Activated T-cell treated with anti-CD3 and anti-CD28 coated beads, Interleukin-2, amount 50 U/mL, for 4 hours (primary cell): ENCODE data around the gene PCDHB5. TPM values are rescaled to one million over a fixed set of nuclear protein-coding genes. Genes with fewer than 3 reads are reported as not detected.
"Not testable (repeated sequence)": the region's sequence is repeated elsewhere in the genome, so short reads cannot be mapped to it uniquely, and the experiment has no call there.

Experiments used
- ATAC-seq, 2 donors: fragments of 200-7000 bp; cut with Tn5 transposase; one replicate each; pipeline ENCODE4 v1.10.0; 2021
- DNase-seq: peaks from one replicate; pipeline ENCODE4 v3.0.0-alpha.2; 2020
- H3K27me3 Mint-ChIP-seq: one replicate; pipeline ENCODE4 v1.8.0; 2021; ENCODE audit warnings: low read depth, mixed read lengths
- H3K36me3 Mint-ChIP-seq: one replicate; pipeline ENCODE4 v1.8.0; 2022; ENCODE audit warnings: mixed read lengths; ENCODE audit not compliant: insufficient read depth
- H3K4me1 Mint-ChIP-seq: one replicate; pipeline ENCODE4 v1.8.0; 2021; ENCODE audit warnings: low read depth, mixed read lengths
- H3K4me3 Mint-ChIP-seq: one replicate; pipeline ENCODE4 v1.8.0; 2021; ENCODE audit warnings: mild to moderate bottlenecking, moderate library complexity, mixed read lengths
- H3K9me3 Mint-ChIP-seq: one replicate; pipeline ENCODE4 v1.8.0; 2021; ENCODE audit warnings: mixed read lengths
- total RNA-seq, 3 donors: library from RNA; stranded (reverse); gene quantifications; one replicate each; pipeline ENCODE4 v1.2.1, GENCODE V29; 2021

PCDHB5 gene
- total RNA-seq, 3 donors from 2014 or later, result 0.13 to 0.16 TPM; not detected in 1

DNA sequence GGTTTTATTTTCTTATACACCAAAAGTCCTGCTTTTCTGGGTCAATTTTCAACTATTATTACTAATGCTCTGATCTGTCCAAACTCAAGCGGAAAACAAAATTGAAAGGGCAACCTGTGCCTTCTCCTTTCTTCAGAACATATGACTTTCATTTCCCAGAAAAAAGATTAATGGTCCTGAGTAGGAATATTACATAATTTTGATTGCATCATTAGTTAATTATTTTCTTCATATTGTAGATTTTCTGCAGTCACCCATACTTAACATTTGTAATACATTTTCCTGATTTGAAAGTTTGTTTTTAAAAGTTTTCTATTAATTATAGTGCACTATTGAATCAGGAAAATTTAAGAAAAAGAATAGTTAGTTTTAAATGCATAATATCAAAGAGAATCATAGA lies 40.9 kb downstream of the PCDHB5 start:
- H3K27me3 Mint-ChIP-seq, result peaks cover 24% of the 10 kb centered on the region
- H3K4me1 Mint-ChIP-seq, result peaks cover 4% of the 10 kb centered on the region
- peaks cover 5% of the 10 kb centered on the region for H3K9me3 Mint-ChIP-seq
- DNase-seq (no peak), ATAC-seq (no peak)
- H3K36me3 Mint-ChIP-seq, result no peaks in the 10 kb centered on the region
- no peak overlapping the region for H3K4me3 Mint-ChIP-seq

DNA sequence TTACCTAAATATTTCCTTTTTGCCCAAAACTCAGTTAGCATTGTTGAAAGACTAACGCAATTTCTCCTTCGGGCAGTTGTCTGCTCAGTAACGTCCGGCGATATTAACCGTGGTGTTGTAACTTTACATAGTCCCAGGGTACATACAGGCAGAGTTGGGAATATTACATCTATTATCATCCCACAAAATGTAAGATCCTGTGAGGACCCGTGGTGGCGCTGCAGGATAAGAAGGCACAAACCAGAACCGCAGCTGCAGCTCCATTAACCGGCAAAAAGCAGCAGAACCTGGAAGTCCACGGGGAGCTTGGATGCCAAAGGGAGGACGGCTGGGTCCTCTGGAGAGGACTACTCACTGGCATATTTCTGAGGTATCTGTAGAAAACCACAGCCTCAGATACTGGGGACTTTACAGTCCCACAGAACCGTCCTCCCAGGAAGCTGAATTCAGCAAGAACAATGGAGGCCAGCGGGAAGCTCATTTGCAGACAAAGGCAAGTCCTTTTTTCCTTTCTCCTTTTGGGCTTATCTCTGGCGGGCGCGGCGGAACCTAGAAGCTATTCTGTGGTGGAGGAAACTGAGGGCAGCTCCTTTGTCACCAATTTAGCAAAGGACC lies 42.7 kb downstream of the PCDHB5 start, which contains the start of gene PCDHB8:
Gene PCDHB8, plus strand, starts transcription at position 214 of the 615 bp plus-strand sequence. Its CDS starts 245 bp downstream, at position 459.
- H3K4me3 Mint-ChIP-seq, H3K36me3 Mint-ChIP-seq, DNase-seq, H3K9me3 Mint-ChIP-seq, H3K4me1 Mint-ChIP-seq, ATAC-seq: not testable (repeated sequence)
- peaks cover 32% of the 10 kb centered on the region for H3K27me3 Mint-ChIP-seq

DNA sequence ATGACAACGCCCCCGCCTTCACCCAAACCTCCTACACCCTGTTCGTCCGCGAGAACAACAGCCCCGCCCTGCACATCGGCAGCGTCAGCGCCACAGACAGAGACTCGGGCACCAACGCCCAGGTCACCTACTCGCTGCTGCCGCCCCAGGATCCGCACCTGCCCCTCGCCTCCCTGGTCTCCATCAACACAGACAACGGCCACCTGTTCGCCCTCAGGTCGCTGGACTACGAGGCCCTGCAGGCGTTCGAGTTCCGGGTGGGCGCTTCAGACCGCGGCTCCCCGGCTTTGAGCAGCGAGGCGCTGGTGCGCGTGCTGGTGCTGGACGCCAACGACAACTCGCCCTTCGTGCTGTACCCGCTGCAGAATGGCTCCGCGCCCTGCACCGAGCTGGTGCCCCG lies 44.4 kb downstream of the PCDHB5 start:
- peaks cover 31% of the 10 kb centered on the region for H3K27me3 Mint-ChIP-seq

DNA sequence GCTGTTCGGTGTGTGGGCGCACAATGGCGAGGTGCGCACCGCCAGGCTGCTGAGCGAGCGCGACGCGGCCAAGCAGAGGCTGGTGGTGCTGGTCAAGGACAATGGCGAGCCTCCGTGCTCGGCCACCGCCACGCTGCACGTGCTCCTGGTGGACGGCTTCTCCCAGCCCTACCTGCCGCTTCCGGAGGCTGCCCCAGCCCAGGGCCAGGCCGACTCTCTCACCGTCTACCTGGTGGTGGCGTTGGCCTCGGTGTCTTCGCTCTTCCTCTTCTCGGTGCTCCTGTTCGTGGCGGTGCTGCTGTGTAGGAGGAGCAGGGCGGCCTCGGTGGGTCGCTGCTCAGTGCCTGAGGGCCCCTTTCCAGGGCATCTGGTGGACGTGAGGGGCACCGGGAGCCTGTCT lies 44.9 kb downstream of the PCDHB5 start:
- not testable (repeated sequence) for ATAC-seq

More for the DNA sequence above, 44.4 kb downstream of the PCDHB5 start:
- not testable (repeated sequence) for H3K4me1 Mint-ChIP-seq, DNase-seq, H3K9me3 Mint-ChIP-seq, H3K36me3 Mint-ChIP-seq, H3K4me3 Mint-ChIP-seq, ATAC-seq

DNA sequence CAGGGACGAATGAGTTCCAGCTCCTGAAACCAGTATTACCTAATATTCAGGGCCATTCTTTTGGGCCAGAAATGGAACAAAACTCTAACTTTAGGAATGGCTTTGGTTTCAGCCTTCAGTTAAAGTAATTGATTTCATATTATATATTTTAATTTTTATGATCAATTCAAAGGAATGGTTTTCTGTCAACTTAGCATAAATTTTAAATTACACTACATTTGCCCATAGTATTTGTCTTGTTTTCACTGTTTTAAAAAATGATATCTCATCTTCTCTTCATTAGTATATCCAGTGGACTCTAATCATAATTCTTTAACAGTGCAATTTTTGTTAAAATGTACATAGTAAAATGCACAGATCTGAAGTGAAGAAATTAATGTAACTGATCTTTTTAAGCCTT lies 45.3 kb downstream of the PCDHB5 start:
- H3K27me3 Mint-ChIP-seq, result peaks cover 40% of the 10 kb centered on the region
- H3K9me3 Mint-ChIP-seq, result peaks cover 16% of the 10 kb centered on the region
- H3K4me3 Mint-ChIP-seq, result no peak overlapping the region
- ATAC-seq, result no peak
- no peak for DNase-seq
- H3K4me1 Mint-ChIP-seq, result no peaks in the 10 kb centered on the region
- H3K36me3 Mint-ChIP-seq, result no peaks in the 10 kb centered on the region

More for the DNA sequence above, 44.9 kb downstream of the PCDHB5 start:
- H3K36me3 Mint-ChIP-seq, DNase-seq, H3K4me3 Mint-ChIP-seq, H3K4me1 Mint-ChIP-seq: not testable (repeated sequence)
- H3K27me3 Mint-ChIP-seq, result peaks cover 36% of the 10 kb centered on the region
- H3K9me3 Mint-ChIP-seq, result peaks cover 13% of the 10 kb centered on the region

DNA sequence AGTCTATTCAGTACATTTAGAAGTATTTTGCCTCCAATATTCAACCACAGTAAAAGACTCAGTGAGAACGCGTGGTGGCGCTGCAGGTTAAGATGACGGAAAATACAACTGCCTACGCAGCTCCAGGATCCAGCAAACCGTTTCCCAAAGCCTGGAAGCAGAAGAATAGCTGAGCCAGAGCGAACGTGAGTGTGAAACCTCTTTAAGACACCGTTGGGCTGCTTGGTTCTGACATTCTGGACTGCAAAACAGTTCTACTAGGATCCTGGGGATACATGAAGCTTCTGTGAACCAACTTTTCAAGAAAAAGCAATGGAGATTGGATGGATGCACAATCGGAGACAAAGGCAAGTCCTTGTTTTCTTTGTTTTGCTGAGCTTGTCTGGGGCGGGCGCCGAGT lies 47.2 kb downstream of the PCDHB5 start, which contains the start of gene PCDHB16:
Gene PCDHB16, plus strand, starts transcription at position 140 of the 400 bp plus-strand sequence. Its CDS starts 173 bp downstream, at position 313.
- peaks cover 52% of the 10 kb centered on the region for H3K27me3 Mint-ChIP-seq
- DNase-seq (no peak), ATAC-seq (no peak)
- H3K4me3 Mint-ChIP-seq, result no peak within 1 kb of the TSS
- no peaks in the 10 kb centered on the region for H3K36me3 Mint-ChIP-seq
- H3K4me1 Mint-ChIP-seq, result peaks cover 3% of the 10 kb centered on the region
- H3K9me3 Mint-ChIP-seq, result peaks cover 16% of the 10 kb centered on the region

DNA sequence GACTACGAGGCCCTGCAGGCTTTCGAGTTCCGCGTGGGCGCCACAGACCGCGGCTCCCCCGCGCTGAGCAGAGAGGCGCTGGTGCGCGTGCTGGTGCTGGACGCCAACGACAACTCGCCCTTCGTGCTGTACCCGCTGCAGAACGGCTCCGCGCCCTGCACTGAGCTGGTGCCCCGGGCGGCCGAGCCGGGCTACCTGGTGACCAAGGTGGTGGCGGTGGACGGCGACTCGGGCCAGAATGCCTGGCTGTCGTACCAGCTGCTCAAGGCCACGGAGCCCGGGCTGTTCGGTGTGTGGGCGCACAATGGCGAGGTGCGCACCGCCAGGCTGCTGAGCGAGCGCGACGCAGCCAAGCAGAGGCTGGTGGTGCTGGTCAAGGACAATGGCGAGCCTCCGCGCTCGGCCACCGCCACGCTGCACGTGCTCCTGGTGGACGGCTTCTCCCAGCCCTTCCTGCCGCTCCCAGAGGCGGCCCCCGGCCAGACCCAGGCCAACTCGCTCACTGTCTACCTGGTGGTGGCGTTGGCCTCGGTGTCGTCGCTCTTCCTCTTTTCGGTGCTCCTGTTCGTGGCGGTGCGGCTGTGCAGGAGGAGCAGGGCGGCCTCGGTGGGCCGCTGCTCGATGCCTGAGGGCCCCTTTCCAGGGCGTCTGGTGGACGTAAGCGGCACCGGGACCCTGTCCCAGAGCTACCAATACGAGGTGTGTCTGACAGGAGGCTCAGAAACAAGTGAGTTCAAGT lies 49.3 kb downstream of the PCDHB5 start:
- DNase-seq, ATAC-seq, H3K36me3 Mint-ChIP-seq, H3K4me1 Mint-ChIP-seq, H3K4me3 Mint-ChIP-seq: not testable (repeated sequence)
- H3K27me3 Mint-ChIP-seq, result peaks cover 63% of the 10 kb centered on the region
- peaks cover 19% of the 10 kb centered on the region for H3K9me3 Mint-ChIP-seq

DNA sequence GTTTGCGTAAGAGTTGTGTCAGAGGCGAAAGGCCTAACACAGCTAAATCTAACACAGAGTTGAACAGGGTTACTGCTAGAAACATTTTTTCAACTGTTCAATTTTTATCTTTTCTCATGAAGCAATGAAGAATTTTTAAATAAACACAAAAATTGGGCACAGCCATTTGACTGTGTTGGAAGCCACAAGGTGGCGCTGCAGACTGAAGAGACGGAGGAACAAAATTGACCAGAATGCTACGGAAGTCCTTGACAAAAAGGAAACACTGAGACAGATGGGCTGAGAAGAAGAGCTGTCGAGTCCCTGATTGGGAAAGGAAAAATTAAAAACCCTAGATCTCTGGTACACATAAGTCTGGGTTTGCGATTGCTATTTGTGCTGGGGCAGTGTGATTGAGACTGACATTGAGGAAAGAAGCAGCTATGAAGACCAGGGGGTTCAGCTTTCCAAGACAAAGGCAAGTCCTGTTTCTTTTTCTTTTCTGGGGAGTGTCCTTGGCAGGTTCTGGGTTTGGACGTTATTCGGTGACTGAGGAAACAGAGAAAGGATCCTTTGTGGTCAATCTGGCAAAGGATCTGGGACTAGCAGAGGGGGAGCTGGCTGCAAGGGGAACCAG lies 52.0 kb downstream of the PCDHB5 start, which contains the start of gene PCDHB9:
Gene PCDHB9, plus strand, starts transcription at position 265 of the 616 bp plus-strand sequence. Its CDS starts 158 bp downstream, at position 423.
- ATAC-seq, result no peak
- peaks cover 3% of the 10 kb centered on the region for H3K4me1 Mint-ChIP-seq
- peak within 1 kb of the TSS; percentile 45 for H3K4me3 Mint-ChIP-seq
- peaks cover 19% of the 10 kb centered on the region for H3K9me3 Mint-ChIP-seq
- peaks cover 72% of the 10 kb centered on the region for H3K27me3 Mint-ChIP-seq
- H3K36me3 Mint-ChIP-seq, result peaks cover 2% of the 10 kb centered on the region
- DNase-seq, result no peak

Other genes starting within 250 kb of the PCDHB5 start
- gene PCDHAC1, start 208.9 kb upstream of the PCDHB5 start, total RNA-seq, result under 1 TPM in 1 of 3 donors, not detected in 2; 0.05 TPM
- not detected for gene PCDHAC2, start 168.7 kb upstream of the PCDHB5 start, total RNA-seq
- gene PCDHB1, start 83.8 kb upstream of the PCDHB5 start, total RNA-seq, result not detected
- under 1 TPM in 1 of 3 donors, not detected in 2; 0.19 TPM for gene PCDHB2, start 40.6 kb upstream of the PCDHB5 start, total RNA-seq
- gene PCDHB3, start 34.7 kb upstream of the PCDHB5 start, total RNA-seq, result not detected
- not detected for gene PCDHB4, start 13.4 kb upstream of the PCDHB5 start, total RNA-seq
- gene PCDHB6, start 14.9 kb downstream of the PCDHB5 start, total RNA-seq, result under 1 TPM in 1 of 3 donors, not detected in 2; 0.05 TPM
- gene PCDHB7, start 37.4 kb downstream of the PCDHB5 start, total RNA-seq, result not detected
- gene PCDHB8, start 42.6 kb downstream of the PCDHB5 start, total RNA-seq, result not detected
- gene PCDHB16, start 47.2 kb downstream of the PCDHB5 start, total RNA-seq, result not detected
- not detected for gene PCDHB9, start 52.0 kb downstream of the PCDHB5 start, total RNA-seq
- gene PCDHB10, start 57.1 kb downstream of the PCDHB5 start, total RNA-seq, result under 1 TPM in 1 of 3 donors, not detected in 2; 0.08 TPM
- not detected for gene PCDHB11, start 64.4 kb downstream of the PCDHB5 start, total RNA-seq
- not detected for gene PCDHB12, start 73.5 kb downstream of the PCDHB5 start, total RNA-seq
- under 1 TPM; 0.08 to 0.16 (median 0.10) TPM for gene PCDHB13, start 78.7 kb downstream of the PCDHB5 start, total RNA-seq
- gene PCDHB14, start 88.1 kb downstream of the PCDHB5 start, total RNA-seq, result under 1 TPM in 2 of 3 donors, not detected in 1; 0.08 TPM
- under 1 TPM in 1 of 3 donors, not detected in 2; 0.08 TPM for gene PCDHB15, start 110.2 kb downstream of the PCDHB5 start, total RNA-seq
- gene SLC25A2, start 168.8 kb downstream of the PCDHB5 start, total RNA-seq, result under 1 TPM in 1 of 3 donors, not detected in 2; 0.18 TPM
- 10 to 100 TPM; 64.8 to 73.8 (median 70.4) TPM for gene TAF7, start 185.6 kb downstream of the PCDHB5 start, total RNA-seq
- gene PCDHGA1, start 195.3 kb downstream of the PCDHB5 start, total RNA-seq, result under 1 TPM; 0.05 to 0.11 (median 0.11) TPM
- gene PCDHGA2, start 203.6 kb downstream of the PCDHB5 start, total RNA-seq, result under 1 TPM in 1 of 3 donors, not detected in 2; 0.05 TPM
- gene PCDHGA3, start 208.6 kb downstream of the PCDHB5 start, total RNA-seq, result not detected
- gene PCDHGB1, start 214.9 kb downstream of the PCDHB5 start, total RNA-seq, result under 1 TPM in 1 of 3 donors, not detected in 2; 0.13 TPM
- under 1 TPM; 0.08 to 0.30 (median 0.08) TPM for gene PCDHGA4, start 219.8 kb downstream of the PCDHB5 start, total RNA-seq
- under 1 TPM; 0.13 to 0.43 (median 0.40) TPM for gene PCDHGB2, start 224.8 kb downstream of the PCDHB5 start, total RNA-seq
- under 1 TPM; 0.05 to 0.13 (median 0.08) TPM for gene PCDHGA5, start 229.0 kb downstream of the PCDHB5 start, total RNA-seq
- gene PCDHGB3, start 235.0 kb downstream of the PCDHB5 start, total RNA-seq, result under 1 TPM; 0.10 to 0.19 (median 0.13) TPM
- under 1 TPM; 0.13 to 0.27 (median 0.18) TPM for gene PCDHGA6, start 238.7 kb downstream of the PCDHB5 start, total RNA-seq
- under 1 TPM in 2 of 3 donors, not detected in 1; 0.08 to 0.11 TPM for gene PCDHGA7, start 247.5 kb downstream of the PCDHB5 start, total RNA-seq